ENCODE measurements around the gene PRSS36. TPM values are rescaled to one million over a fixed set of nuclear protein-coding genes. Genes with fewer than 3 reads are reported as not detected.
A peak's percentile ranks its signal among the peaks of the same experiment; 100 is the strongest.
"Not testable (repeated sequence)": the region's sequence is repeated elsewhere in the genome, so short reads cannot be mapped to it uniquely, and the experiment has no call there.

PRSS36 gene
- 1 to 10 TPM; 1.3 to 1.9 TPM for total RNA-seq

DNA sequence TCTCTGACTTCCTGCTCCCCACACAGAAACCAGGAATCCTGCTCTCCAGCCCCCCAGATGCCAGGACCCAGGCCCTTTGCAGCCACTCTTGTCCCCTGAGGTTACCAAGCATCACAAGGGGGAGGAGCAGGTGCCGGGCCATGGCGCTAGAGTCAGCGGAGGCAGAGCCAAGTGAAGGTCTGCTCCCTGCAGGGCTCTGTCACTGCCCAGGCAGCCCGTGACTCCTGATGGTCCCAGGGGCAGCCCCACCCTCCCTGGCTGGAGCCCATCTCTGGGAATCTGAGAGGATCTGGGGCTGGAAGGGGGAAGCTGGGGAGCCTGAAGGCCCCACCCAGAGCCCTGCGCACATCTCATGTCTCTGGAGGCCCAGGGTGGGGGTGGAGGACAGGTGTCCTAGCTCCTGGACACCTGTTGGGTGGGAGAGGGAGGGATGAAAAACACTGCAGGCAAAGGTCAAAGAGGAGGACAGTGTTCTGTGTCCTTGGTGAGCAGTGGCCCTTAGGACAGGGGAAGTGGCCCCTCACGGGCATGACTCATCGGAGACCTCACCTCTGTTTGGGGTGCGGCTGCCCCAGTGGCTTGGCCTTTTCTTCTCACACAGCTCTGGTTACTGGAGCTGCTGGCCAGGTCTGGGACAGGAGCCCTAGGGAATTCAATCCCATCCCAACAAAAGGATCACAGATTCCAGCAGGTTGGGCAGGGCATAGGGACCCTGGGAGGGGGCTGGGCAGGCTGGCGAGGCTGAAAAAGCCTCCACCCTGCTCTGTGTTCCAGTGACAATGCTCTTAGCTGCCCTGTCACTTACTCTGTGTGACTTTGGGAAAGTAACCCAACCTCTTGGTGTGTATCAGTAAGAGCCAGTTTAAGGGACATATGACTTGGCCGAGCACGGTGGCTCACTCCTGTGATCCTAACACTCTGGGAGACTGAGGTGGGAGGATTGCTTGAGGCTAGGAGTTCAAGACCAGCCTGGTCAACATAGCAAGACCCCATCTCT lies at the start of gene PRSS36:
TSS of gene PRSS36 (minus strand) at position 173 of the 997 bp plus-strand sequence. CDS start at position 142, 31 bp downstream.
- Histone ChIP-seq H3K9me3 (no peaks in the 10 kb centered on the region), H3K27ac (peak within 1 kb of the TSS in 1 of 2 donors; percentile 10), H3K36me3 (no peaks in the 10 kb centered on the region), H3K4me1 (peaks cover 0 to 7% of the 10 kb centered on the region in 2 donors), H3K4me3 (no peak within 1 kb of the TSS), H3K27me3 (peaks cover 0 to 7% of the 10 kb centered on the region in 2 donors)
- DNase-seq (ENCODE audit: low spot score), result no peak
- TF ChIP-seq, protein P1, sequence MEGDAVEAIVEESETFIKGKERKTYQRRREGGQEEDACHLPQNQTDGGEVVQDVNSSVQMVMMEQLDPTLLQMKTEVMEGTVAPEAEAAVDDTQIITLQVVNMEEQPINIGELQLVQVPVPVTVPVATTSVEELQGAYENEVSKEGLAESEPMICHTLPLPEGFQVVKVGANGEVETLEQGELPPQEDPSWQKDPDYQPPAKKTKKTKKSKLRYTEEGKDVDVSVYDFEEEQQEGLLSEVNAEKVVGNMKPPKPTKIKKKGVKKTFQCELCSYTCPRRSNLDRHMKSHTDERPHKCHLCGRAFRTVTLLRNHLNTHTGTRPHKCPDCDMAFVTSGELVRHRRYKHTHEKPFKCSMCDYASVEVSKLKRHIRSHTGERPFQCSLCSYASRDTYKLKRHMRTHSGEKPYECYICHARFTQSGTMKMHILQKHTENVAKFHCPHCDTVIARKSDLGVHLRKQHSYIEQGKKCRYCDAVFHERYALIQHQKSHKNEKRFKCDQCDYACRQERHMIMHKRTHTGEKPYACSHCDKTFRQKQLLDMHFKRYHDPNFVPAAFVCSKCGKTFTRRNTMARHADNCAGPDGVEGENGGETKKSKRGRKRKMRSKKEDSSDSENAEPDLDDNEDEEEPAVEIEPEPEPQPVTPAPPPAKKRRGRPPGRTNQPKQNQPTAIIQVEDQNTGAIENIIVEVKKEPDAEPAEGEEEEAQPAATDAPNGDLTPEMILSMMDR (IDR thresholded peaks at IDR 0.05), result no peak

DNA sequence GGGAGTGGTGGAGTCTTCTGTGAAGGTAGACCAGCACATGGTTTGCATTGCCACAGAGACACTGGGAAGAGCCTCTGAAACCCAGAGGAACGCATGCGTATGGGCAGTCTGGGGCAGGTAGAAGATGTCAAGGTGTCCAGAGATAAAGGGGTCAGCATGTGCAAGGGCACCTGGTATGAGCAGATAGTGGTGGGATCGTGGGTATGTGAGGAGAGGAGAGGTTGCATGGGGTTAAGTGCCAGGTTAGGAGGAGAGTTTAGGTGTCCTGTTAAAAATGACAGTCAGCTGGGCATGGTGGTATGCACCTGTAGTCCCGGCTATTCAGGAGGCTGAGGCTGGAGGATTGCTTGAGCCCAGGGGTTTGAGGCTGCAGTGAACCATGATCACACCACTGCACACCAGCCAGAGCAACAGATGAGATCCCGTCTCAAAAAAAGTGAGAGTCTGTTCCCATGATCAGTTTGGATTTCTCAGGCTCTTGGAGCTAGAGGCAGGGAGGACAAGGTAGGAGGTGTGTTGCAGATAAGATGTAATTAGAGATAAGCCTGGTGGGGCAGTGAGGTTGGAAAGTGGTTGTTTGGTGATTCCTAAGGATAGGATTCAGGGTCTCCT lies 49.7 kb upstream of the PRSS36 start:
- peaks cover 0 to 23% of the 10 kb centered on the region in 2 donors for H3K4me1 ChIP-seq
- H3K9me3 ChIP-seq, result no peaks in the 10 kb centered on the region
- peaks cover 19% of the 10 kb centered on the region for H3K36me3 ChIP-seq
- H3K27ac ChIP-seq, result no peak overlapping the region
- no peak overlapping the region for H3K4me3 ChIP-seq
- DNase-seq (ENCODE audit: low spot score), result no peak
- TF ChIP-seq, protein P1 (IDR thresholded peaks at IDR 0.05), result no peak
- no peaks in the 10 kb centered on the region for H3K27me3 ChIP-seq

DNA sequence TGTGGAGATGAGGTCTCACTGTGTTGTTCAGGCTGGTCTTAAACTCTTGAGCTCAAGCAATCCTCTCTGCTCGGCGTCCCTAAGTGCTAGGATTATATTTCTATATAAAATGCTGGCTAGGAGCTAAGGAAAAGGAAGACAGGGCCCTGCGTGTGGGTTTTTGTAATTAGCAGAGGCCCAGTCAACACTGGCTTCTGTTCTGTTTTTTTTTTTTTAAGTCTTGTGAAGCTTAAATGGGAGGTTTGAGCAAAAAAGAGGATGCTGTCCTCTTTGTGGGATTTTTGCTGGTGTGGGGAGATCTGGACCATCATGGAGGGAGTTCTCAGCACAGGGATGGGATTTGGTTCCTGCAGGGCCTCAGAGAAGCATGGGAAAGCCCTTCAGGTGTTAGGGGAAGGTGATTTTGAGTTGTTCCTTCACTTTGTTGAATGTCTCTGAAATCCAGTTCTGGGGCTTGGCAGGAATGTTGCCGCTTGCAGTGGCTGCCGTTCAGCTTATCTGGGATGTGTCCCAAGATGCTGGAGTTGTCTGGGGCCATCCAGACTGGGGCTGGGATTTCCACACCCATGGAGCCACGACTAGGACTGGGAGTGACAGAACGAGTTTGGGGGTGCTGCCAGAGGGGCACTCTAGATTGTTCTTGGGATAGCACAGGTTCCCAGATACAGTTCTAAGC lies 48.5 kb upstream of the PRSS36 start:
- Histone ChIP-seq H3K9me3 (no peaks in the 10 kb centered on the region), H3K27ac (no peak overlapping the region), H3K4me1 (peaks cover 0 to 23% of the 10 kb centered on the region in 2 donors), H3K36me3 (peaks cover 31% of the 10 kb centered on the region), H3K27me3 (no peaks in the 10 kb centered on the region), H3K4me3 (no peak overlapping the region)
- TF ChIP-seq, protein P1 (IDR thresholded peaks at IDR 0.05), result no peak
- no peak for DNase-seq (ENCODE audit: low spot score)

DNA sequence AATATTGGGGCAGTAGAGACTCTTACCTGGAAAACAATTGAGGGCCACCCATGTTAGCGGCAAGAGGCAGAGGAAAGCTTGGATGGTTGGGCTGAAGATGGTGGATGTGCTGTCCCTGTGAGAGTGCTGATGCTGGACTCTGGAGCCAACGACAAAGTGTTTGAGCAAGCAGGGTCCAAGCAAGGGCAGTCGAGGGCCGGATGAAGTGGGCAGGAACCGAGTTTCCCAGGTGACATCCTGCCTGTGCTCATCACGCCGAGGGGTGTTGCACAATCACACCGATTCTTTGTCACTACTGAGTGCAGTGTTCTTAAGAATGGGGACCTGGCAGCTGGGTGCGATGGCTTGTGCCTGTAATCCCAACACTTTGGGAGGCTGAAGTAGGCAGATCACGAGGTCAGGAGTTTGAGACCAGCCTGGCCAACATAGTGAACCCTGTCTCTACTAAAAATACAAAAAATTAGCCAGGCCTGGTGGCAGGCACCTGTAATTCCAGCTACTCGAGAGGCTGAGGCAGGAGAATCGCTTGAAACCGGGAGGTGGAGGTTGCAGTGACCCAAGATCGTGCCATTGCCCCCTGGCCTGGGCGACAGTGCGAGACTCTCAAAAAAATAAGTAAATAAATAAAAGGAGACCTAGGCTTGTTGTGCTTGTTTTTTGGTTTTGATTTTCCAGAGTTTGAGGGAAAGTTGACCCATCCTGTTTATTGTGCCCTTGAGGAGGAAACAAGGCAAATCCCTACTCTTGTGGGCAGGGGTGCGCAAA lies 46.6 kb upstream of the PRSS36 start:
- Histone ChIP-seq H3K4me3 (no peak overlapping the region), H3K4me1 (peaks cover 0 to 9% of the 10 kb centered on the region in 2 donors), H3K27me3 (no peaks in the 10 kb centered on the region), H3K36me3 (peaks cover 50% of the 10 kb centered on the region), H3K27ac (no peak overlapping the region), H3K9me3 (no peaks in the 10 kb centered on the region)
- no peak for DNase-seq (ENCODE audit: low spot score)
- TF ChIP-seq, protein P1 (IDR thresholded peaks at IDR 0.05), result no peak

DNA sequence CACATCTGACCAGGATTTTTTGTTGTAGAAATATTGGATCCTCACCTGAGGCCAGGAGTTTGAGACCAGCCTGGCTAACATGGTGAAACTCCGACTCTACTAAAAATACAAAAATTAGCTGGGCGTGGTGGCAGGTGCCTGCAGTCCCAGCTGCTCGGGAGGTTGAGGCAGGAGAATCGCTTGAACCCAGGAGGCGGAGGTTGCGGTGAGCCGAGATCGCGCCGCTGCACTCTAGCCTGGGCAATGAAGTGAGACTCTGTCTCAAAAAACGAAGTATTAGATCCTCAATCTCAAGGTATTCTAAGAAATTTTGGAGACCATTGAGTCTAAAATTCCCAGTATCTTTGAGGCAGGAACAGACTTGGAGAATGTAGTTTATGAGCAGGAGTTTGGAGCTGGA lies 46.0 kb upstream of the PRSS36 start:
- DNase-seq (ENCODE audit: low spot score); H3K9me3 ChIP-seq; H3K27me3 ChIP-seq; H3K4me3 ChIP-seq; H3K27ac ChIP-seq; H3K4me1 ChIP-seq: not testable (repeated sequence)
- H3K36me3 ChIP-seq, result peaks cover 56% of the 10 kb centered on the region
